ENCODE measurements around the gene RFNG.
A peak's percentile ranks its signal among the peaks of the same experiment; 100 is the strongest.

RFNG gene

DNA sequence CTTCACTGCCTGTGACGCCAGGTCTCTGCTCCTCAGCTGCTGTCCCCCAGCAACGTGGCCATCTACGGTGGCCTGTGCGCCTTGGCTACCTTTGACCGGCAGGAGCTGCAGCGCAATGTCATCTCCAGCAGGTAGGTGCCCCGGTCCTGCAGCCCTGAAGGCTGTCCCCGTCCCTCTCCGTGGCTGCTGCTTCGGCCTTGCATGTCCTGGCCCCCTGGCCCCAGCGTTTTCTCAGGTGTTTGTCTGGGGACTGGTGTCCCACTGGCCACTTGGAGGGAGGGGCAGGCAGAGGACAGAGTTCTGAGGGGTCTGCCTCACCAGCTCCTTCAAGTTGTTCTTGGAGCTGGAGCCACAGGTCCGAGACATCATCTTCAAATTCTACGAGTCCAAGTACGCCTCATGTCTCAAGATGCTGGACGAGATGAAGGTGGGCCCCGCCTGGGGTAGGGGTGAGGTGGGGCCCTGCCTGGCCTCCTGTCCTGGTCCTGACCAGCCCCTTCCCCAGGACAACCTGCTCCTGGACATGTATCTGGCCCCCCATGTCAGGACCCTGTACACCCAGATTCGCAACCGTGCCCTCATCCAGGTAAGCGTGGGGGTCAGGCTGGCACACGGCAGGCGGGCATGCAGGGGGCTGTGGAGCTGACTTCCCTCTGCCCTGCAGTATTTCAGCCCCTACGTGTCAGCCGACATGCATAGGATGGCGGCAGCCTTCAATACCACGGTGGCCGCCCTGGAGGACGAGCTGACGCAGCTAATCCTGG, 4.5 kb upstream of the RFNG start:
- no peak overlapping the region for H3K4me3 ChIP-seq (ENCODE audit: insufficient read depth, low read depth, low read length)
- H3K27me3 ChIP-seq (ENCODE audit: control insufficient read depth, insufficient read depth, low read length, poor library complexity, severe bottlenecking), result no peaks in the 10 kb centered on the region
- H3K36me3 ChIP-seq (ENCODE audit: control insufficient read depth, insufficient read depth, low read length), result peaks cover 50% of the 10 kb centered on the region
- peaks cover 4% of the 10 kb centered on the region for H3K4me1 ChIP-seq (ENCODE audit: control insufficient read depth, insufficient read depth, low read length)
- no peak overlapping the region for H3K27ac ChIP-seq (ENCODE audit: insufficient read depth, low read depth, low read length, poor library complexity, severe bottlenecking)
- H3K9me3 ChIP-seq (ENCODE audit: control insufficient read depth, low read length), result no peaks in the 10 kb centered on the region
- WGBS, 2 experiments, result 94 to 95% methylated on average over 28 of the region's 28 CpGs

DNA sequence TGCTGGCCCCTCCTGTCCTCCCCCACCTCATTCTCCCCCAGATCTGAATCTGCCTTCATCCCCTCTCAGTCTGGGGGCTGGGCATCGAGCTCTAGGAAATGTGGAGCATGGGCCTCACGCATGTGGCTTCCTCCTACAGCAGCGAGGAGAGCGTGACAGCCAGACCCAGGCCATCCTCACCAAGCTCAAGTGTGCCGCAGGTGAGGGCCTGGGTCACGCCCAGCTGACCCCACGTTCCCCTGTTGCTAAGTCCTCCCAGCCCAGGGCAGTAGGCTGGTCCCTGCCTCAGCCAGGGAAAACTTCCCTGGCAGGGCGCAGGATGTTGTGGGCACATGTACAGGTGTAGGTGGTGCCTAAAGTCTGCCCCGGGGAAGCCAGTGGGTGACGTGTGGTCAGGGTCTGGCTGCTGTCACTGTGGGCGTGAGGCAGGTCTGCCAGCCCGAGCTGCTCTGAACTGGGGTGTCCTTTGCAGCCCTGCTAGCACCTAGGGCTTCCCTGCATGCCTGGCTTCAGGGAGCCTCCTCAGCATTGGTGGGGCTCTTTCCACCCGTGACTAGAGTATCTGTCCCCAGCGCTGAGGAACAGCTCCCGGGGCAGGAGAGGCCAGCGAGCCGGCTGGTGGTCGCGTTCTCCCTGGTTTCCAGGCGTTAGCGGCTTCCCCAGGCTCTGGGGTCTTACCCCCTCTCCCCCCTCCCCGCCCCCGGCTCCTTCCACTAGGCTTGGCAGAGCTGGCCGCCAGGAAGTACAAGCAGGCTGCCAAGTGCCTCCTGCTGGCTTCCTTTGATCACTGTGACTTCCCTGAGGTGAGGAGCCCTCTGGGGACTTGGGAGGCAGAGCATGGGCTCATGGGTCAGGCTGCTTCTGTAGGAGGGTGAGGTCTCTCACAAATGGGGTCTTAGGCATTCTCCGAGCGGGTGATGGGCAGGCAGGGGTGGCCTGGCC, 3.7 kb upstream of the RFNG start:
- Histone ChIP-seq H3K36me3 (ENCODE audit: control insufficient read depth, insufficient read depth, low read length) (peaks cover 44% of the 10 kb centered on the region), H3K27ac (ENCODE audit: insufficient read depth, low read depth, low read length, poor library complexity, severe bottlenecking) (no peak overlapping the region), H3K9me3 (ENCODE audit: control insufficient read depth, low read length) (no peaks in the 10 kb centered on the region)

DNA sequence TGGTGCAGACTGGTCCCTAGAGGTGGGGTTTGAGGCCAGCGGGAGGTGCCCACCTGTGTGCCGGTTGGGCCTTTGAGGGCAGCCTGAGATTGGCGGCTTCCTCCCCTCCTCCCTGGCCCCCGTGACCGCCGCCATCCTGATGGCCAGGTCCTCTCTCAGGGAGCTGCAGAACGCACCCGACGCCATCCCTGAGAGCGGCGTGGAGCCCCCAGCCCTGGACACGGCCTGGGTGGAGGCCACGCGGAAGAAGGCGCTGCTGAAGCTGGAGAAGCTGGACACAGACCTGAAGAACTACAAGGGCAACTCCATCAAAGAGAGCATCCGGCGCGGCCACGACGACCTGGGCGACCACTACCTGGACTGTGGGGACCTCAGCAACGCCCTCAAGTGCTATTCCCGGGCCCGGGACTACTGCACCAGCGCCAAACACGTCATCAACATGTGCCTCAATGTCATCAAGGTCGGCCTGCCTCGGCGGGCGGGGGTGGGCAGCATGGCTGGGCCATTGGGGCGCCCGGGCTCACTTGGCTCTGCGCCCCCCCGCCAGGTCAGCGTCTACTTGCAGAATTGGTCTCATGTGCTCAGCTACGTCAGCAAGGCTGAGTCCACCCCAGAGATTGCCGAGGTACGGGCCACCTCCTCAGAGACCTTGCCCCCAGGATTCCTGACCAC, 2.9 kb upstream of the RFNG start:
- Histone ChIP-seq H3K27me3 (ENCODE audit: control insufficient read depth, insufficient read depth, low read length, poor library complexity, severe bottlenecking) (no peaks in the 10 kb centered on the region), H3K27ac (ENCODE audit: insufficient read depth, low read depth, low read length, poor library complexity, severe bottlenecking) (no peak overlapping the region), H3K4me3 (ENCODE audit: insufficient read depth, low read depth, low read length) (no peak overlapping the region), H3K9me3 (ENCODE audit: control insufficient read depth, low read length) (no peaks in the 10 kb centered on the region), H3K36me3 (ENCODE audit: control insufficient read depth, insufficient read depth, low read length) (peaks cover 47% of the 10 kb centered on the region), H3K4me1 (ENCODE audit: control insufficient read depth, insufficient read depth, low read length) (peaks cover 8% of the 10 kb centered on the region)
- WGBS, 2 experiments, result 95 to 96% methylated on average over 38 of the region's 38 CpGs

More for the DNA sequence above, 3.7 kb upstream of the RFNG start:
- H3K27me3 ChIP-seq (ENCODE audit: control insufficient read depth, insufficient read depth, low read length, poor library complexity, severe bottlenecking), result no peaks in the 10 kb centered on the region
- WGBS, 2 experiments, result 92 to 94% methylated on average over 26 of the region's 26 CpGs
- H3K4me3 ChIP-seq (ENCODE audit: insufficient read depth, low read depth, low read length), result no peak overlapping the region
- H3K4me1 ChIP-seq (ENCODE audit: control insufficient read depth, insufficient read depth, low read length), result peaks cover 8% of the 10 kb centered on the region

DNA sequence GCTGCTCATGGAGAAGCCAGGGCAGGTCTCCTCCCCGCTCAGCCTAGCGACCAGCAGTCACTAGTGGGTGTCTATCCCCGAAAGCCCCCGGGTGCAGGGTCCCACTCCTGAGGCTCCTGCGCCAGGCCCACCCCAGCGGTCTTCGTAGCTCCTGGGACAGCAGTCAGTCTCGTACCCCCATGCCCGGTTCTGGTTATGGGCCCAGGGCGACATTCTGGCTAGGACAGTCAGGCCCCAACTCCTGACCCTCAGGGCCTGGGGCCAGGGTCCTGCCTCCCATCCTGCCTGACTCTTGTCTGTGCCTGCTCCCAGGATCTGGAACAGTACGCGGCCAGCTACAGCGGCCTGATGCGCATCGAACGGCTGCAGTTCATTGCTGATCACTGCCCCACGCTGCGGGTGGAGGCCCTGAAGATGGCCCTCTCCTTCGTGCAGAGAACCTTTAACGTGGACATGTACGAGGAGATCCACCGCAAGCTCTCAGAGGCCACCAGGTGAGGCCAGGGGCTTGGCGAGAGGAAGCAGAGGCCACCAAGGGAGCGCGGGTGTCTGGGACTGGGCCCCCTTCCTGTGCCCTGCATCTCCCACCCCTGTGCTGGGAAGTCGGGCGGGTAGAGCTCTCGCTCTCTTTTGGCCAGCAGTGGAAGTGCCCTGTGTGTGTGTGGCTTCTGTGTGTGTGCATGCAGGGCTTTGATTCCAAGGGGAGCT, 2.1 kb upstream of the RFNG start:
- Histone ChIP-seq H3K9me3 (ENCODE audit: control insufficient read depth, low read length) (no peaks in the 10 kb centered on the region), H3K36me3 (ENCODE audit: control insufficient read depth, insufficient read depth, low read length) (peaks cover 47% of the 10 kb centered on the region), H3K4me3 (ENCODE audit: insufficient read depth, low read depth, low read length) (no peak overlapping the region), H3K27ac (ENCODE audit: insufficient read depth, low read depth, low read length, poor library complexity, severe bottlenecking) (no peak overlapping the region), H3K4me1 (ENCODE audit: control insufficient read depth, insufficient read depth, low read length) (peaks cover 8% of the 10 kb centered on the region), H3K27me3 (ENCODE audit: control insufficient read depth, insufficient read depth, low read length, poor library complexity, severe bottlenecking) (no peaks in the 10 kb centered on the region)
- WGBS, 2 experiments, result 96% methylated on average over 28 of the region's 28 CpGs

DNA sequence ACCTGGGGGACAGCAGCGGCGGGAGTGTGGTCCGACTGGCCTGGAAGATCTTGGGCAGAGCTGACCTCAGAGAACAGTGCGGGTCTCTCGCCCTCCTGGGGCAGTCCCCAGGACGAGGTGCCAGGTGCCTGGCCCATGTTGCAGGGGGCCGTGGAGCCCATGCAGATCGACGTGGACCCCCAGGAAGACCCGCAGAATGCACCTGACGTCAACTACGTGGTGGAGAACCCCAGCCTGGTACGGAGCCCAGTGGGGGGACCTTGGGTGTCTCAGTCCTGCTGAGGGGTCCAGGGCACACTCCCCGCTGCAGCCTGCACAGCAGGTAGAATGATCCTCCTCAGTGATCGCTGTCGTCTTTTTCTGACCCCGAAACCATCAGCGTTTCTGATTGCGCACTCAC, 1.5 kb upstream of the RFNG start:
- peaks cover 47% of the 10 kb centered on the region for H3K36me3 ChIP-seq (ENCODE audit: control insufficient read depth, insufficient read depth, low read length)
- 93% methylated on average over 19 of the region's 19 CpGs for WGBS, 2 experiments

DNA sequence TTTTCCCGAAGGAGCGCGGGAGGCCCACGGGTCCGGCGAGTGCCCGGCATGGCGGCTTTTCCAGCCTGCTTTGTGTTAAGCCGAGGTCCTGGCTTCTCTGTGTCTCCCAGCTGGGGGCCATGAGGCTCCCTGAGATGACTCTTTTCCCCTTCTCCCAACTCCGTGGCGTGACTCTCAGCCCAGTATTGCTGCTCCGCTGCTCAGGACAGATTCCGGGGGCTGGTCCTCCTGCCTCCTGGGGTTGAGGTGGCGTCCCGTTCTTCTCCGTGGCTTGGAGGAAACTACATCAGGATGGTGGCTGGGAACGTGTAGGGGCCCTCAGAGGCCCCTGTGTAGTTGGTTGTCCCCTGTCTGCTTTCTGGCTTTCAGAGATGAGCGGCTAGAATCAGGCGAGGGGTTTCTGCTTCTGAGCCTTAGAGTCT, 1.0 kb upstream of the RFNG start:
- H3K4me1 ChIP-seq (ENCODE audit: control insufficient read depth, insufficient read depth, low read length), result peaks cover 8% of the 10 kb centered on the region
- H3K27me3 ChIP-seq (ENCODE audit: control insufficient read depth, insufficient read depth, low read length, poor library complexity, severe bottlenecking), result no peaks in the 10 kb centered on the region
- H3K27ac ChIP-seq (ENCODE audit: insufficient read depth, low read depth, low read length, poor library complexity, severe bottlenecking), result no peak overlapping the region
- peak overlapping the region; percentile 62 for H3K4me3 ChIP-seq (ENCODE audit: insufficient read depth, low read depth, low read length)
- peaks cover 42% of the 10 kb centered on the region for H3K36me3 ChIP-seq (ENCODE audit: control insufficient read depth, insufficient read depth, low read length)
- 33 to 38% methylated on average over 19 of the region's 19 CpGs for WGBS, 2 experiments
- H3K9me3 ChIP-seq (ENCODE audit: control insufficient read depth, low read length), result no peaks in the 10 kb centered on the region

More for the DNA sequence above, 1.5 kb upstream of the RFNG start:
- Histone ChIP-seq H3K27me3 (ENCODE audit: control insufficient read depth, insufficient read depth, low read length, poor library complexity, severe bottlenecking) (no peaks in the 10 kb centered on the region), H3K27ac (ENCODE audit: insufficient read depth, low read depth, low read length, poor library complexity, severe bottlenecking) (no peak overlapping the region), H3K4me3 (ENCODE audit: insufficient read depth, low read depth, low read length) (peak overlapping the region; percentile 62), H3K4me1 (ENCODE audit: control insufficient read depth, insufficient read depth, low read length) (peaks cover 8% of the 10 kb centered on the region), H3K9me3 (ENCODE audit: control insufficient read depth, low read length) (no peaks in the 10 kb centered on the region)

DNA sequence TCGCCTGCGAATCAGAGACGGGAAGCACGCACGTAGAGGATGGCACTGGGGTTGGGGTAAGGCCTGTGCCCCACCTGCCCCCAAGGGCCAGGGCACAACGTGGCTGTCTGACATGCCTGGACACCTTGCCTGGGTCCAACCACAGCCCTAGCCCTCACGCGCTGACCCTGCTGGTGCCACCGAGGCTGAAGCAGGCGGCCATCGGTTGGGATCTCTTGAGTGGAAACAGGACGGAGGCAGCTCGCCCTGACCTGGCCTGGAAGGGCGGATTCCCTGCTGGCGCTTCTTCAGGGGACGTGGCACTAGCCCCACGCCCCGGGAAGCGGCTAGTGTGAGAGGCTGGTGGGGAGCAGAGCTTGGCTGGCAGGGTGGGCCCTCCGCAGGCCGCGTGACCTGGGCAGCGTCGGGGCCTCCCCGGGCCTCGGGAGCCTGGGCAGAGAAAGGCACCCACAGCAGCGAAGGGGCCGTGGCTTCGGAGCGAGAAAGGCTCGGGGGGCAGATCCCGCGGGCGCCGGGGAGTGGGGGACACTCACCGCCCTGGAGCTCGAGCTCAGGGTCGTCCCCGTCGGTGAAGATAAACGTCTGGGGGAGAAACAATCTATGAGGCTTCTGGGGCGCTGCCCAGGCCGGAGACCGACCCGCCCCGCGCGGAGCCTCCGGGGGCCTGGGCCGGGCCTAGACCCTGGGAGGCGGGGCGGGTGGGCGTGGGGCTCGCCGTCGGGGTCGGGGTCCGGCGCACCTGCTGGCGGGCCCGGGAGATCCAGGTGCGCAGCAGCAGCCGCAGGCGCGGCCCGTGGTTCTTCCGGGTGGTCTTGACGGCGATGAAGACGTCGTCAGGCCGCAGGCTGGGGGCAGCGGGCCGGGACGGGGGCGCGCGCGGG, 610 bp downstream of the RFNG start:
- Histone ChIP-seq H3K27me3 (ENCODE audit: control insufficient read depth, insufficient read depth, low read length, poor library complexity, severe bottlenecking) (no peaks in the 10 kb centered on the region), H3K4me1 (ENCODE audit: control insufficient read depth, insufficient read depth, low read length) (peaks cover 8% of the 10 kb centered on the region), H3K27ac (ENCODE audit: insufficient read depth, low read depth, low read length, poor library complexity, severe bottlenecking) (no peak overlapping the region), H3K9me3 (ENCODE audit: control insufficient read depth, low read length) (no peaks in the 10 kb centered on the region), H3K36me3 (ENCODE audit: control insufficient read depth, insufficient read depth, low read length) (peaks cover 26% of the 10 kb centered on the region), H3K4me3 (ENCODE audit: insufficient read depth, low read depth, low read length) (peak overlapping the region; percentile 62)
- WGBS, 2 experiments, result 20 to 22% methylated on average over 79 of the region's 79 CpGs

DNA sequence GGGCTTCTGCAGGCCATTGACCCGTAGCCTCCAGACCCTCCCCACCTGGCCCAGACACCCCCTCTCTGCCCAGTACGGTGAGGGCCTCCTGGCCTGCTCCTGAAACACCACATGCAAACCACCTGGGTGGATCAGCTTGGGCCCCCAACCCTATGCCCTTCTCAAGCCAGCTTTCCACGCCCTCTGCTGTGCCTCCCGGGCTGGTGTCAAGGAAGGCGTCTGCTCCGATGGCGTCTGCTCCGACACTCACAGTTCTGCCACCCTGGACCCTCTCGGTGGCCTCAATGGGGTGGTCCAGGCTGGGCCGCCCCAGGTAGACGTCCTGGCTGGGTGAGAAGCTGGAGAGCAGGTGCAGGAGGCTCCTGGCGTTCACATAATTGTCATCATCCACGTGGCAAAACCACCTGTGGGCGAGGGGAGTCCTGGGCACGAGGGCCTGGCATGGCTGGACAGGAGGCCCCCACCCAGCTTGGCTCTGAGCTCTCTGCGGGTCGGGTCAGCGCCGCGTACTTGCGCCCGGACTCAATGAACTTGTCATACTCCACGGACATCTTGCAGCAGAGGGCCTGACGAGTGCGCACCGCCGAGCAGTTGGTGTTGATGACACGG, 1.4 kb downstream of the RFNG start:
- H3K4me3 ChIP-seq (ENCODE audit: insufficient read depth, low read depth, low read length), result peak overlapping the region; percentile 62
- 92 to 93% methylated on average over 28 of the region's 28 CpGs for WGBS, 2 experiments
- H3K27ac ChIP-seq (ENCODE audit: insufficient read depth, low read depth, low read length, poor library complexity, severe bottlenecking), result no peak overlapping the region
- H3K9me3 ChIP-seq (ENCODE audit: control insufficient read depth, low read length), result no peaks in the 10 kb centered on the region
- H3K27me3 ChIP-seq (ENCODE audit: control insufficient read depth, insufficient read depth, low read length, poor library complexity, severe bottlenecking), result no peaks in the 10 kb centered on the region
- peaks cover 8% of the 10 kb centered on the region for H3K4me1 ChIP-seq (ENCODE audit: control insufficient read depth, insufficient read depth, low read length)
- H3K36me3 ChIP-seq (ENCODE audit: control insufficient read depth, insufficient read depth, low read length), result peaks cover 21% of the 10 kb centered on the region
